Transverse colon (tissue), 4 donors: ENCODE measurements around the gene LSAMP.

Experiments
- CTCF ChIP-seq, 5 experiments: fragments of 200-600 bp in 3 of 5; fragments of 450-650 bp in 2 of 5; sonication (generic) in 3 of 5; IDR thresholded peaks; 1 replicate in 2 of 5; 2 replicates in 3 of 5; pipeline ENCODE4 v1.5.1; 2016 to 2017; ENCODE audit warnings: antibody characterized with exemption in 5 of 5, inconsistent platforms in 3 of 5, mild to moderate bottlenecking in 2 of 5, moderate library complexity in 1 of 5
- EP300 ChIP-seq: sonication (generic); formaldehyde crosslinking; IDR thresholded peaks from one replicate; pipeline ENCODE4 v1.6.1; 2017; ENCODE audit warnings: antibody characterized with exemption, low read depth
- POLR2A ChIP-seq: fragments of 450-650 bp; IDR thresholded peaks from one replicate; pipeline ENCODE4 v1.6.1; 2016; ENCODE audit warnings: antibody characterized with exemption, mild to moderate bottlenecking, moderate library complexity
- POLR2AphosphoS5 ChIP-seq, 3 donors: sonication (generic); formaldehyde crosslinking; IDR thresholded peaks; one replicate each; pipeline ENCODE4 v1.6.1; 2016; ENCODE audit warnings: antibody characterized with exemption in 3 of 3

DNA sequence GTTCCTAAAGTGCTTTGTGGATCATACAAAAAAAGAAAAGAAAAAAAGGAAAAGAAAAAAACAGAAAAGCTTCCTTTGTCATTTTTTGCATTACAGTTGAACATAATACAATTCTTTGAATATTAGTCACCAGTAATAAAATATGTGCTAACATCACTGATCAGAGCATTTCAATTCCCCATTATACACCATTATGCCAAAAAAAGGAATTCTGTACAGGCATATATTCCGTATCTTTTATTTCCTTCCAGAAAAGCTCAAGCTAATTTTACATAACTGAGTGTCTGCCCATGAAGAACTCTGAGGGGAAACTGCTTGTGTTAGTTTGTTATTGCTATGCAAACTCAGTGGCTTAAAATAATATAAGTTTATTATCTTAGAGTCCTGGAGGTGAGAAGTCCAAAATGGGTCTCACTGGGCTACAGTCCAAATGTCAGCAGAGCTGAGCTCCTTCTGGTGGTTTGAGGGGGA lies 444.1 kb downstream of the LSAMP start:
- TF ChIP-seq CTCF (IDR thresholded peaks at IDR 0.05) (no peak), EP300 (no peak), POLR2A (no peak), POLR2AphosphoS5 (IDR thresholded peaks at IDR 0.05) (no peak)
